HEK293 (cell line): ENCODE results near the gene CPLANE1.

Experiments
- ZBTB44 ChIP-seq: fragments of 450-650 bp; IDR thresholded peaks from 2 replicates; pipeline ENCODE4 v1.5.1; 2018; ENCODE audit warnings: missing biosample characterization, mild to moderate bottlenecking, missing genetic modification characterization
- ZNF112 ChIP-seq: fragments of 450-650 bp; formaldehyde crosslinking; IDR thresholded peaks from 2 replicates; pipeline ENCODE4 v1.5.0; 2017; ENCODE audit warnings: missing biosample characterization, missing genetic modification characterization
- ZNF16 ChIP-seq: fragments of 450-650 bp; formaldehyde crosslinking; IDR thresholded peaks from 2 replicates; pipeline ENCODE4 v1.5.1; 2016; ENCODE audit warnings: low read depth, missing biosample characterization, missing genetic modification characterization
- ZNF391 ChIP-seq: fragments of 450-650 bp; formaldehyde crosslinking; IDR thresholded peaks from 2 replicates; pipeline ENCODE4 v1.5.1; 2016; ENCODE audit warnings: low read depth, missing biosample characterization, missing genetic modification characterization, borderline replicate concordance
- ZNF692 ChIP-seq: fragments of 450-650 bp; formaldehyde crosslinking; IDR thresholded peaks from 2 replicates; pipeline ENCODE4 v1.5.1; 2016; ENCODE audit warnings: missing biosample characterization, missing genetic modification characterization

- peak; percentile 39; the same call in 1 of the 2 replicates for TF ChIP-seq ZNF391
- no peak for TF ChIP-seq ZNF112 (tag by site-specific recombination)
- TF ChIP-seq ZNF16 (tag by site-specific recombination) = 0 out of 2 replicates have a peak, but pooled peaks have one; percentile 53
- TF ChIP-seq ZBTB44 = no peak
- peak; percentile 97 for TF ChIP-seq ZNF692 (tag by site-specific recombination)
Observed at GRCh38 chr5:37248970-37249814, at the start of gene CPLANE1.
